NK-92 (cell line): ENCODE data around the gene OR2G6.
"Not testable (repeated sequence)": the region's sequence is repeated elsewhere in the genome, so short reads cannot be mapped to it uniquely, and the experiment has no call there.

Source experiments
- DNase-seq: peaks from one replicate; lab custom pipeline; 2025; ENCODE audit not compliant: unreplicated experiment; lab: John Stamatoyannopoulos, UW

Gene OR2G6

GRCh38 chr1:248574657-248575056, 66.8 kb downstream of the OR2G6 start, which contains the start of gene OR2T34:
OR2T34 (minus strand) TSS chr1:248574757; CDS start chr1:248574757, 0 bp downstream.
- DNase-seq: not testable (repeated sequence)

GRCh38 chr1:248576260-248576980, 68.5 kb downstream of the OR2G6 start:
- no peak for DNase-seq
